ENCODE measurements around the gene RPS21. TPM values are rescaled to one million over a fixed set of nuclear protein-coding genes. Genes with fewer than 3 reads are reported as not detected.

The RPS21 gene
- total RNA-seq, 2 experiments from 2014 or later, result 3,015 to 3,210 TPM

DNA sequence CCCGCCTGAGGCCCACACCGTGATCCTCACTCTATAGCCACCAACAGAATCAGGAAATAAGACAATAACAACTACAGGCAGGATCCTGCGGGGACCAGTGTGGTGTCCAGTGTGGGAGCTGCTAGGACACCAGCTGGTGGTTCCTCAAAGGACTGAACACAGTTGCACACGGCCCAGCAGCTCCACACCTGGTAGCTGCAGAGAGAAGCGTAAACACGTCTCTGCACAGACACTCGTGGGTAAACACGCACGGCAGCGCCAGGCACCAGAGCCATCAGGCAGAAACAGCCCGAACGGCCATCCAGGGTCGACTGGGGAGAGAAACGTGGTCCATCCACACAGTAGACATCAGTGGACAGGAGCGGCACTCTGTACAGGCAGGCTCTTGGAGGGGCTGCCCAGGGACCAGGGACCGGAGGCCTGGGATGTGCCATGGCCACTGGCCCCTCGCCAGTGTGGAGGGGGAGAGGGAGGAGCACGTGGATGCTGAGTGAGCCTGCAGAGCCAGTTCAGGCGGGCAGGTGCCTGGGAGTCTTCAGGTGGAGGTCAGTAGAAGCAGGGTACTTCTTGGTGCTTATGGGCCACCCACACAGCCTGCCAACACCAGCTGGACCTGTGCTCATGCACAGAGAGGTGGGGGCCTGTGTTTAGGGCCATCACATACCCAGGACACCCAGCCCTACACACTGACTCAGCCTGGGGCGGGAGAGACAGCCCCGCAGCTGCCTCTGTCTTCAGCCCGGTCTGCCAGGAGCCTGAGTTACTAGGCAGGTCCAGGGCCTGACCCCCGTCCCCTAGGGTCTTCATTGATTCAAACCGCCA lies 12.4 kb upstream of the RPS21 start:
- Mint-ChIP-seq H3K27ac (no peak overlapping the region), H3K4me1 (ENCODE audit: low read depth) (no peaks in the 10 kb centered on the region), H3K4me3 (no peak overlapping the region), H3K27me3 (peaks cover 5% of the 10 kb centered on the region), H3K9me3 (no peaks in the 10 kb centered on the region), H3K36me3 (ENCODE audit: low read depth) (no peaks in the 10 kb centered on the region)
- Histone ChIP-seq H3K27me3 (ENCODE audit: control insufficient read depth in 1 of 2, insufficient read depth in 2 of 2, low read length in 2 of 2) (peaks cover 5 to 8% of the 10 kb centered on the region in 2 experiments), H3K27ac (ENCODE audit: low read depth in 1 of 2, low read length in 2 of 2) (no peak overlapping the region), H3K36me3 (ENCODE audit: insufficient read depth, low read length) (no peaks in the 10 kb centered on the region), H3K4me3 (ENCODE audit: low read length) (no peak overlapping the region), H3K4me1 (ENCODE audit: insufficient read depth, low read length) (no peaks in the 10 kb centered on the region), H3K9me3 (ENCODE audit: control insufficient read depth in 1 of 2, insufficient read depth in 1 of 2, low read length in 2 of 2) (no peaks in the 10 kb centered on the region)
- ATAC-seq (ENCODE audit: poor library complexity), result no peak
- intact Hi-C loops (cut with DNase I, micrococcal nuclease), result no loop called here
- ChIA-PET CTCF (no interaction called here), POLR2A (interaction anchor here (1.5 kb wide), 1 partner anchor 12 kb away, joined by 5 read pairs; the partner anchor contains the start of gene RPS21)
- TF ChIP-seq, protein P1, sequence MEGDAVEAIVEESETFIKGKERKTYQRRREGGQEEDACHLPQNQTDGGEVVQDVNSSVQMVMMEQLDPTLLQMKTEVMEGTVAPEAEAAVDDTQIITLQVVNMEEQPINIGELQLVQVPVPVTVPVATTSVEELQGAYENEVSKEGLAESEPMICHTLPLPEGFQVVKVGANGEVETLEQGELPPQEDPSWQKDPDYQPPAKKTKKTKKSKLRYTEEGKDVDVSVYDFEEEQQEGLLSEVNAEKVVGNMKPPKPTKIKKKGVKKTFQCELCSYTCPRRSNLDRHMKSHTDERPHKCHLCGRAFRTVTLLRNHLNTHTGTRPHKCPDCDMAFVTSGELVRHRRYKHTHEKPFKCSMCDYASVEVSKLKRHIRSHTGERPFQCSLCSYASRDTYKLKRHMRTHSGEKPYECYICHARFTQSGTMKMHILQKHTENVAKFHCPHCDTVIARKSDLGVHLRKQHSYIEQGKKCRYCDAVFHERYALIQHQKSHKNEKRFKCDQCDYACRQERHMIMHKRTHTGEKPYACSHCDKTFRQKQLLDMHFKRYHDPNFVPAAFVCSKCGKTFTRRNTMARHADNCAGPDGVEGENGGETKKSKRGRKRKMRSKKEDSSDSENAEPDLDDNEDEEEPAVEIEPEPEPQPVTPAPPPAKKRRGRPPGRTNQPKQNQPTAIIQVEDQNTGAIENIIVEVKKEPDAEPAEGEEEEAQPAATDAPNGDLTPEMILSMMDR (IDR thresholded peaks at IDR 0.05), result no peak
- no peak for DNase-seq

DNA sequence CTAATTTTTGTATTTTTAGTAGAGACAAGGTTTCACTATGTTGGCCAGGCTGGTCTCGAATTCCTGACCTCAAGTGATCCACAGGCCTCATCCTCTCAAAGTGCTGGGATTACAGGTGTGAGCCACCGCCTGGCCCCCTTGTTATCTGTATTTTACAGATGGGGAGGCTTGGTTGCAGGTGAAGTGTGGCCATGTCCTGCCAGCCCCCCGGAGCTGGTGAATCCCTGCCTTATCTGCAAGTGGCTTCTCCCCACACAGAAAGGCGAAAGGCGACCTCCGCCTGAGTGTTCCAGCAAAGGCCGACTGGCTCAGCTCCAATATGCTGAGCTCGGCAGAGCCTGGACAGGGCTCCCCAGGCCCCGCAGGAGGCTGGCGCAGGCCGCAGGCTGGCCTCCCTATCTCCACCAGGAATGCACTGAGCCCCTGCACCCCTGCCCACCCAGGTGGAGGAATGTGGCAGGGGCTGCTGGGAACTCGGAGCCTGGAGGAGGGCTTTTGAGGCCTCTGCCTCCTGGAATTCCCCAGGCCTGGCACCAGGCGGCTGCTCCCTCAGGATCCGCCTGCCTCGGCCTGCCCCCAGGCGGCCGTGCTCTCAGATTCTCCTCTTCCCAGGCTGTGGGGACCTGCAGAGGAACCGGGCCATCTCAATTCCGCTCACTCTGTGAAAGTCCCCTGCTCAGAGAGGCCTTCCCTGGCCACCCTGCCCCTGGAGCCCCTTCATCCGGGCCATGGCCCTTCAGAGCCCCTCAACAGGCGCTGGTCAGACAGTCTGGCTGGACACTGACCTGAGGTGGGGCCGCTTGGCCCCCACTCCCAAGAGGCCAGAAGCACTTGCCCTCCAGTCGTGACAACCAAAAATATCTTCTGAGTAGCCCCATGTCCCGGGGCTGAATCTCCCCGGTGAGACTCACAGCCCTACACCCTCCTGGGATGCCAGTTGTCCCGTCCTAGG lies 10.5 kb upstream of the RPS21 start:
- CTCF ChIA-PET, result no interaction called here

DNA sequence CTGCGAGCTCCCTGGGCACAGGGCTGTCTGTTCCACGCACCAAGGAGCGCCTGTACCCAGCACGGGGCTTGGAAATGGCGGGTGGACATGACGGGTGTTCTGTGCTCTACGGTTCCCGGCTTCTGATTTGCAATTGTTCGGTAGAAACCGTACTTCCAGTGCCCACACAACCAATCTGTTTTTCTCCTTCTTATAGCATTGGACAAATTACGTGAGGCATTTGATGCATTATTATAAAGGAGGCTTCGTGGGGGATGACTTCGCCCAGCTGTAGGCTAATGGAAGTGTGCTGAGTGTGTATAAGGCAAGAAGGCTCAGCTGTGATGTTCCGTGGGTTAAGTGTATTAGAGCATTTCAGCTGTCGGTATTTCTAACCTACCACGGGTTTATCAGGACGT lies 9.8 kb upstream of the RPS21 start:
- no peaks in the 10 kb centered on the region for H3K36me3 ChIP-seq (ENCODE audit: insufficient read depth, low read length)
- Mint-ChIP-seq H3K9me3 (peaks cover 4% of the 10 kb centered on the region), H3K36me3 (ENCODE audit: low read depth) (peaks cover 5% of the 10 kb centered on the region), H3K27me3 (peaks cover 4% of the 10 kb centered on the region), H3K4me3 (no peak overlapping the region), H3K4me1 (ENCODE audit: low read depth) (peaks cover 5% of the 10 kb centered on the region), H3K27ac (no peak overlapping the region)
- no peak for DNase-seq
- no peaks in the 10 kb centered on the region for H3K4me1 ChIP-seq (ENCODE audit: insufficient read depth, low read length)
- TF ChIP-seq, protein P1 (IDR thresholded peaks at IDR 0.05), result no peak
- ChIA-PET CTCF (no interaction called here), POLR2A (no interaction called here)
- H3K4me3 ChIP-seq (ENCODE audit: low read length), result no peak overlapping the region
- no peaks in the 10 kb centered on the region for H3K27me3 ChIP-seq (ENCODE audit: control insufficient read depth in 1 of 2, insufficient read depth in 2 of 2, low read length in 2 of 2)
- H3K9me3 ChIP-seq (ENCODE audit: control insufficient read depth in 1 of 2, insufficient read depth in 1 of 2, low read length in 2 of 2), result no peaks in the 10 kb centered on the region
- no peak overlapping the region for H3K27ac ChIP-seq (ENCODE audit: low read depth in 1 of 2, low read length in 2 of 2)
- intact Hi-C loops (cut with DNase I, micrococcal nuclease), result no loop called here
- ATAC-seq (ENCODE audit: poor library complexity), result no peak

More for the DNA sequence above, 10.5 kb upstream of the RPS21 start:
- H3K4me3 Mint-ChIP-seq, result no peak overlapping the region
- Histone ChIP-seq H3K27me3 (ENCODE audit: control insufficient read depth in 1 of 2, insufficient read depth in 2 of 2, low read length in 2 of 2) (no peaks in the 10 kb centered on the region), H3K36me3 (ENCODE audit: insufficient read depth, low read length) (no peaks in the 10 kb centered on the region), H3K27ac (ENCODE audit: low read depth in 1 of 2, low read length in 2 of 2) (no peak overlapping the region), H3K4me1 (ENCODE audit: insufficient read depth, low read length) (no peaks in the 10 kb centered on the region), H3K4me3 (ENCODE audit: low read length) (no peak overlapping the region), H3K9me3 (ENCODE audit: control insufficient read depth in 1 of 2, insufficient read depth in 1 of 2, low read length in 2 of 2) (no peaks in the 10 kb centered on the region)
- peaks cover 4% of the 10 kb centered on the region for H3K27me3 Mint-ChIP-seq
- H3K36me3 Mint-ChIP-seq (ENCODE audit: low read depth), result no peaks in the 10 kb centered on the region
- no peak overlapping the region for H3K27ac Mint-ChIP-seq
- no peaks in the 10 kb centered on the region for H3K4me1 Mint-ChIP-seq (ENCODE audit: low read depth)
- DNase-seq (no peak), ATAC-seq (ENCODE audit: poor library complexity) (no peak)
- no peaks in the 10 kb centered on the region for H3K9me3 Mint-ChIP-seq
- intact Hi-C loops (cut with DNase I, micrococcal nuclease), result no loop called here
- TF ChIP-seq, protein P1 (IDR thresholded peaks at IDR 0.05), result no peak
- POLR2A ChIA-PET, result no interaction called here
